ENCODE measurements around the gene KRTAP3-3. TPM values are rescaled to one million over a fixed set of nuclear protein-coding genes. Genes with fewer than 3 reads are reported as not detected.

KRTAP3-3 gene
- total and polyA plus RNA-seq, 2 of the 8 experiments (the other 6 are each of a cell fraction or from before 2014, with no cell fraction given) = not detected

DNA sequence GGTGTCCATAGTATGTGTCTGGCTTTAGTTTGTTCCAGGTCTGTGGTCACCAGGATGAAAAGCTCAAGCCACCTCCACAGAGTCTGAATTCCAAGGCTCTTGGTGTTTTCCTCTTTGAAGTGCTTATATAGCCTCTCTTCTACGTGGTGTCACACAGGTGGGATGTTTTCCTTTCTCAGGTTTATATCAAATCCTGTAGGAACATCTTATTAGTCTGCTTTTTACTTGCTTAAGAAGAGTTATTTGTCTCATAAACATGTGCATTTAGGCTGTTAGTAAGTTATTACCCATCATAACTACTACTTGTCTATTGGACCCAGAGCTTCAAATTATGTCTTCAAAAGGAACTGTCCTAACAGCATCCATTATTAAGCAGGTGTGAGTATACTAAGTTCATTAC lies 27.1 kb downstream of the KRTAP3-3 start, which contains the start of gene KRT39:
KRT39 (minus strand) TSS at position 101 of the 400 bp plus-strand sequence; CDS start at position 9, 92 bp downstream.
- WGBS, 2 experiments (ENCODE audit: extremely low coverage in 1 of 2, insufficient coverage in 1 of 2, insufficient read length in 1 of 2, insufficient replicate concordance in 2 of 2, low coverage in 1 of 2, low lambda C conversion rate in 2 of 2, missing lambda C conversion rate in 1 of 2) = 88% methylated on average over 1 of the region's 1 CpG; no CpG with 5 or more reads in 1 of the 2 experiments
- H2AK5ac ChIP-seq (ENCODE audit: low read depth, low read length) = no peak within 1 kb of the TSS
- H3K4me1 ChIP-seq (replicated peaks in 1 of 4; ENCODE audit: control insufficient read depth in 3 of 4, insufficient read depth in 4 of 4, low read length in 3 of 4) = no peaks in the 10 kb centered on the region
- POLR2A ChIA-PET (ENCODE audit: partially characterized antibody) = no interaction called here
- no peak within 1 kb of the TSS for H3K27ac ChIP-seq (ENCODE audit: low read depth, low read length)
- no peak within 1 kb of the TSS for H3K4me3 ChIP-seq (ENCODE audit: extremely low read depth in 1 of 4, insufficient read depth in 2 of 4, low read depth in 3 of 4, low read length in 4 of 4)
- H3K23me2 ChIP-seq (ENCODE audit: low read depth, low read length) = no peaks in the 10 kb centered on the region
- no peak within 1 kb of the TSS for H3K4me2 ChIP-seq (ENCODE audit: insufficient read depth in 1 of 2, low read depth in 2 of 2, low read length in 2 of 2)
- no peaks in the 10 kb centered on the region for H4K20me1 ChIP-seq (replicated peaks in 1 of 2; ENCODE audit: control insufficient read depth in 1 of 2, insufficient read depth in 2 of 2, low read length in 2 of 2)
- no peak within 1 kb of the TSS for H2BK5ac ChIP-seq (ENCODE audit: low read depth, low read length)
- no peak for DNase-seq (ENCODE audit: low read depth in 1 of 2, low spot score in 2 of 2)
- no peak within 1 kb of the TSS for H4K8ac ChIP-seq (ENCODE audit: extremely low read depth, insufficient read depth, low read length)
- CTCF ChIA-PET (ENCODE audit: partially characterized antibody) = interaction anchor here (1.0 kb wide), 1 partner anchor 12 kb away, joined by 4 read pairs; no protein-coding TSS in a partner anchor
- H2BK120ac ChIP-seq (replicated peaks; ENCODE audit: low read depth, low read length) = no peak within 1 kb of the TSS
- no peaks in the 10 kb centered on the region for H3K79me1 ChIP-seq (ENCODE audit: low read depth, low read length)
- H4K91ac ChIP-seq (replicated peaks; ENCODE audit: insufficient read length, low read length) = no peak within 1 kb of the TSS
- no peak within 1 kb of the TSS for H3K56ac ChIP-seq (replicated peaks; ENCODE audit: insufficient read length, low read depth, low read length)
- no peak within 1 kb of the TSS for H3K4ac ChIP-seq (replicated peaks; ENCODE audit: insufficient read length, low read depth, low read length)
- TF ChIP-seq CTBP2 (IDR thresholded peaks at IDR 0.05; ENCODE audit: borderline replicate concordance, insufficient read depth, insufficient read length, low read length) (no peak), POLR2AphosphoS5 (IDR thresholded peaks at IDR 0.05; ENCODE audit: low read depth, low read length) (no peak), KDM1A (IDR thresholded peaks at IDR 0.05; ENCODE audit: borderline replicate concordance, low read length) (no peak), YY1 (IDR thresholded peaks at IDR 0.05; ENCODE audit: low read depth, low read length) (no peak), JUND (IDR thresholded peaks at IDR 0.05; ENCODE audit: low read length) (no peak), SP1 (IDR thresholded peaks at IDR 0.05; ENCODE audit: low read depth, low read length) (no peak), FOSL1 (IDR thresholded peaks at IDR 0.05; ENCODE audit: insufficient read depth, low read depth, low read length) (no peak), CHD1 (IDR thresholded peaks at IDR 0.05; ENCODE audit: low read depth, low read length) (no peak), SIRT6 (IDR thresholded peaks at IDR 0.05; ENCODE audit: low read length) (no peak), TBP (IDR thresholded peaks at IDR 0.05; ENCODE audit: low read depth, low read length) (no peak), SIX5 (IDR thresholded peaks at IDR 0.05; ENCODE audit: low read depth, low read length) (no peak), GABPA (IDR thresholded peaks at IDR 0.05; ENCODE audit: borderline replicate concordance, insufficient read depth, low read length) (no peak), TCF12 (IDR thresholded peaks at IDR 0.05; ENCODE audit: low read depth, low read length) (no peak), MAFK (IDR thresholded peaks at IDR 0.05; ENCODE audit: low read depth, low read length) (no peak)
- no peak within 1 kb of the TSS for H2BK15ac ChIP-seq (ENCODE audit: low read length)
- H4K5ac ChIP-seq (ENCODE audit: insufficient read length, low read depth, low read length) = no peak within 1 kb of the TSS
- H3K79me2 ChIP-seq (ENCODE audit: control insufficient read depth in 1 of 2, insufficient read depth in 2 of 2, low read length in 2 of 2) = no peaks in the 10 kb centered on the region
- no peak within 1 kb of the TSS for H2AFZ ChIP-seq (ENCODE audit: low read length)
- H3K9me3 ChIP-seq (ENCODE audit: insufficient read depth in 2 of 2, low read depth in 1 of 2, low read length in 1 of 2) = no peaks in the 10 kb centered on the region
- no peak within 1 kb of the TSS for H3K23ac ChIP-seq (ENCODE audit: insufficient read length)
- H2BK20ac ChIP-seq (ENCODE audit: low read length) = no peak within 1 kb of the TSS
- no peak within 1 kb of the TSS for H3K18ac ChIP-seq (ENCODE audit: extremely low read depth, low read length)
- H3K14ac ChIP-seq (ENCODE audit: insufficient read length) = no peak within 1 kb of the TSS
- no peaks in the 10 kb centered on the region for H3K27me3 ChIP-seq (replicated peaks in 1 of 4; ENCODE audit: control insufficient read depth in 3 of 4, extremely low read depth in 1 of 4, insufficient read depth in 3 of 4, low read length in 3 of 4)
- H2BK12ac ChIP-seq (ENCODE audit: low read depth, low read length) = no peak within 1 kb of the TSS
- H3K9ac ChIP-seq (replicated peaks in 1 of 4; ENCODE audit: extremely low read depth in 1 of 4, low read depth in 3 of 4, low read length in 3 of 4) = no peak within 1 kb of the TSS
- no peak for FAIRE-seq
- H3K36me3 ChIP-seq (ENCODE audit: control insufficient read depth in 2 of 4, insufficient read depth in 4 of 4, low read length in 3 of 4) = no peaks in the 10 kb centered on the region
